Thoracic aorta (tissue), 2 donors: ENCODE results near the gene ADAMTS14. TPM values are rescaled to one million over a fixed set of nuclear protein-coding genes. Genes with fewer than 3 reads are reported as not detected.

Experiments used
- ATAC-seq: fragments of 150-250 bp; one replicate; pipeline ENCODE4 v1.8.0; 2017; ENCODE audit warnings: low read depth; ENCODE audit not compliant: insufficient number of reproducible peaks, low FRiP score
- DNase-seq: peaks from one replicate; pipeline ENCODE4 v3.0.0-alpha.2; 2020; ENCODE audit warnings: low spot score
- H3K27ac ChIP-seq, 2 donors: fragments of 200-600 bp; sonication (generic); 1 replicate in 1 of 2; 2 replicates in 1 of 2; pipeline ENCODE4 v1.5.1; 2016; ENCODE audit warnings: mild to moderate bottlenecking in 2 of 2, moderate library complexity in 2 of 2
- H3K27me3 ChIP-seq: fragments of 200-600 bp; sonication (generic); replicated peaks from 2 replicates; pipeline ENCODE4 v1.6.0; 2016; ENCODE audit warnings: mild to moderate bottlenecking; ENCODE audit not compliant: insufficient read depth
- H3K36me3 ChIP-seq: fragments of 200-600 bp; sonication (generic); one replicate; pipeline ENCODE4 v1.5.1; 2016
- H3K4me1 ChIP-seq, 2 donors: fragments of 200-600 bp; sonication (generic); 1 replicate in 1 of 2; 2 replicates in 1 of 2; pipeline versions ENCODE4 v1.5.1 to v1.6.0; 2016; ENCODE audit warnings: low read depth in 2 of 2, mild to moderate bottlenecking in 1 of 2; ENCODE audit not compliant: control insufficient read depth in 1 of 2
- H3K4me3 ChIP-seq: fragments of 200-600 bp; sonication (generic); 2 replicates; pipeline ENCODE4 v1.5.1; 2016; ENCODE audit warnings: mild to moderate bottlenecking
- H3K9me3 ChIP-seq: fragments of 200-600 bp; sonication (generic); 2 replicates; pipeline ENCODE4 v1.5.1; 2016
- CTCF ChIP-seq: fragments of 200-600 bp; sonication (generic); IDR thresholded peaks from one replicate; pipeline ENCODE4 v1.5.1; 2019; ENCODE audit warnings: antibody characterized with exemption
- total RNA-seq, 2 donors: library from RNA; depleted of rRNA; stranded (reverse); fragments of >200 nt; gene quantifications; one replicate each; pipeline versions ENCODE4 v1.1.0 to v1.2.3, GENCODE V29; 2016

Gene ADAMTS14
- total RNA-seq, 2 donors from 2014 or later = 1.3 TPM; not detected in 1

GRCh38 chr10:70771311-70772194, 99.2 kb downstream of the ADAMTS14 start:
- TF ChIP-seq CTCF = no peak
- Histone ChIP-seq H3K36me3 (no peaks in the 10 kb centered on the region), H3K9me3 (no peaks in the 10 kb centered on the region), H3K27ac (no peak overlapping the region), H3K4me1 (no peaks in the 10 kb centered on the region), H3K27me3 (no peaks in the 10 kb centered on the region), H3K4me3 (no peak overlapping the region)
- ATAC-seq (no peak), DNase-seq (no peak)

GRCh38 chr10:70772627-70773026, 100.3 kb downstream of the ADAMTS14 start:
- no peak for TF ChIP-seq CTCF
- no peaks in the 10 kb centered on the region for H3K9me3 ChIP-seq
- DNase-seq (no peak), ATAC-seq (no peak)
- no peaks in the 10 kb centered on the region for H3K27me3 ChIP-seq
- H3K27ac ChIP-seq = no peak overlapping the region
- no peaks in the 10 kb centered on the region for H3K4me1 ChIP-seq
- H3K4me3 ChIP-seq = no peak overlapping the region
- H3K36me3 ChIP-seq = no peaks in the 10 kb centered on the region

- no peak for ATAC-seq
- no peak overlapping the region for H3K27ac ChIP-seq
- no peak overlapping the region for H3K4me3 ChIP-seq
- H3K9me3 ChIP-seq = no peaks in the 10 kb centered on the region
- no peaks in the 10 kb centered on the region for H3K4me1 ChIP-seq
- no peaks in the 10 kb centered on the region for H3K27me3 ChIP-seq
- no peaks in the 10 kb centered on the region for H3K36me3 ChIP-seq
- DNase-seq = no peak
- TF ChIP-seq CTCF = no peak
Observed at GRCh38 chr10:70773461-70773860, 101.2 kb downstream of the ADAMTS14 start.

GRCh38 chr10:70773965-70774809, 101.9 kb downstream of the ADAMTS14 start:
- H3K9me3 ChIP-seq = no peaks in the 10 kb centered on the region
- H3K27ac ChIP-seq = no peak overlapping the region
- no peak for TF ChIP-seq CTCF
- no peak for DNase-seq
- no peak for ATAC-seq
- H3K27me3 ChIP-seq = no peaks in the 10 kb centered on the region
- H3K4me3 ChIP-seq = no peak overlapping the region
- no peaks in the 10 kb centered on the region for H3K4me1 ChIP-seq
- H3K36me3 ChIP-seq = no peaks in the 10 kb centered on the region
